Measurements from ENCODE around the gene ACTR1A. TPM values are rescaled to one million over a fixed set of nuclear protein-coding genes. Genes with fewer than 3 reads are reported as not detected.

The ACTR1A gene
- total and polyA plus RNA-seq, 2 donors (not counting 1 experiment from before 2014, with no cell fraction given): 38.3 to 58.3 TPM

DNA sequence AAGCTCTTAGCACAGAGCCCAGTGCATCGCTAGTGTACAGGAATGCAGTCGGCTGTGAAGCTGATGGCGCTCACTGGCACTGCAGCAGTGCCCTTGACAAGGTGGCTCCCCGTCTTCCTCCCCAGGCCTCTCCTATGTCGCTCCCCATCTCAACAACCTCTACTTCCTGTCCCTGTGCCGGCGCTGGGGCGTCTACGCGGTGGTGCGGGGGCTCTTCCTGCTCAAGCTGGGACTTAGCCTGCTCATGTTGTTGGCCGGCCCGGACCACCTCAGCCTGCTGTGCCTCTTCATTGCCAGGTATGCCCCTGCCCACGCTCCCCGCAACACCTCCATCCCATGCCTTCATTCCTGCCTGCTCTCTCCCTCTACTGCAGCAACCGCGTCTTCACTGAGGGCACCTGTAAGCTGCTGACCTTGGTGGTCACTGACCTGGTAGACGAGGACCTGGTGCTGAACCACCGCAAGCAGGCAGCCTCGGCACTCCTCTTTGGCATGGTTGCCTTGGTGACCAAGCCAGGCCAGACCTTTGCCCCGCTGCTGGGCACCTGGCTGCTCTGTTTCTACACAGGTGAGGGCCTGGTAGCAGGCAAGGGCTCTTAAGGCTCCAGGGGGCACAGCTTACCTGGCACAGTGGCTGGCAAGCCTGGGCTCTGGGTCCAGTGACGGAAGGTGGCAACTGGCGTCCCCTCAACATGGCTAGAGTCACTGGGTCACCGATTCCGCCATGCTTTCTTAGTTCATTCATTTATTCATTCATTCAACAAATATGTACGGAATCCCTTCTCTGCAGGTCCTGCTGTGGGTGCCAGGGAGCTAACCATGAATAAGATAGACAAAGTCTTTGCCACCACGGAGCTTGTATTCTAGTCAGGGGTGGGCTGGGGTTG is 28.8 kb downstream of the ACTR1A start:
- WGBS (ENCODE audit: insufficient coverage): 84% methylated on average over 26 of the region's 27 CpGs
- Histone ChIP-seq H2AFZ (ENCODE audit: insufficient read depth, low read depth, low read length, poor library complexity, severe bottlenecking) (no peak overlapping the region), H4K20me1 (ENCODE audit: control insufficient read depth, insufficient read depth, low read length, poor library complexity, severe bottlenecking) (no peaks in the 10 kb centered on the region), H3K27ac (ENCODE audit: low read length in 2 of 2) (no peak overlapping the region), H3K36me3 (replicated peaks in 1 of 2; ENCODE audit: control extremely low read depth in 1 of 2, control insufficient read depth in 1 of 2, extremely low read depth in 1 of 2, insufficient read depth in 2 of 2, low read length in 1 of 2) (no peaks in the 10 kb centered on the region), H3K4me1 (ENCODE audit: control insufficient read depth in 2 of 2, insufficient read depth in 2 of 2, low read length in 2 of 2) (peaks cover 0 to 1% of the 10 kb centered on the region in 2 donors), H3K4me2 (replicated peaks; ENCODE audit: low read depth, low read length, poor library complexity, severe bottlenecking) (no peak overlapping the region), H3K79me2 (ENCODE audit: control insufficient read depth, insufficient read depth, low read length) (no peaks in the 10 kb centered on the region), H3K27me3 (replicated peaks in 1 of 4; ENCODE audit: control extremely low read depth in 1 of 4, control insufficient read depth in 3 of 4, insufficient read depth in 4 of 4, low read length in 3 of 4) (no peaks in the 10 kb centered on the region), H3K4me3 (ENCODE audit: control extremely low read depth in 1 of 5, extremely low read depth in 1 of 5, insufficient read depth in 1 of 5, low read depth in 2 of 5, low read length in 4 of 5) (no peak overlapping the region), H3K9ac (ENCODE audit: low read length) (no peak overlapping the region), H3K9me3 (ENCODE audit: control extremely low read depth in 1 of 3, control insufficient read depth in 2 of 3, insufficient read depth in 1 of 3, low read length in 2 of 3) (no peaks in the 10 kb centered on the region)
- DNase-seq: no peak
- intact Hi-C loops (cut with micrococcal nuclease): no loop called here
- ChIA-PET POLR2A (no interaction called here), CTCF (interaction anchor here (0.5 to 1.4 kb wide), 2 partner anchors 12 to 368 kb away, joined by 3 read pairs; no protein-coding TSS in a partner anchor)
- no peaks in the 10 kb centered on the region for H3K9me3 Mint-ChIP-seq (ENCODE audit: insufficient read depth)
- H3K27me3 Mint-ChIP-seq: no peaks in the 10 kb centered on the region
- H3K27ac Mint-ChIP-seq: no peak overlapping the region
- H3K4me1 Mint-ChIP-seq: no peaks in the 10 kb centered on the region
- no peak for ATAC-seq (ENCODE audit: low read depth)
- H3K4me3 Mint-ChIP-seq: no peak overlapping the region
- TF ChIP-seq, protein P1, sequence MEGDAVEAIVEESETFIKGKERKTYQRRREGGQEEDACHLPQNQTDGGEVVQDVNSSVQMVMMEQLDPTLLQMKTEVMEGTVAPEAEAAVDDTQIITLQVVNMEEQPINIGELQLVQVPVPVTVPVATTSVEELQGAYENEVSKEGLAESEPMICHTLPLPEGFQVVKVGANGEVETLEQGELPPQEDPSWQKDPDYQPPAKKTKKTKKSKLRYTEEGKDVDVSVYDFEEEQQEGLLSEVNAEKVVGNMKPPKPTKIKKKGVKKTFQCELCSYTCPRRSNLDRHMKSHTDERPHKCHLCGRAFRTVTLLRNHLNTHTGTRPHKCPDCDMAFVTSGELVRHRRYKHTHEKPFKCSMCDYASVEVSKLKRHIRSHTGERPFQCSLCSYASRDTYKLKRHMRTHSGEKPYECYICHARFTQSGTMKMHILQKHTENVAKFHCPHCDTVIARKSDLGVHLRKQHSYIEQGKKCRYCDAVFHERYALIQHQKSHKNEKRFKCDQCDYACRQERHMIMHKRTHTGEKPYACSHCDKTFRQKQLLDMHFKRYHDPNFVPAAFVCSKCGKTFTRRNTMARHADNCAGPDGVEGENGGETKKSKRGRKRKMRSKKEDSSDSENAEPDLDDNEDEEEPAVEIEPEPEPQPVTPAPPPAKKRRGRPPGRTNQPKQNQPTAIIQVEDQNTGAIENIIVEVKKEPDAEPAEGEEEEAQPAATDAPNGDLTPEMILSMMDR (IDR thresholded peaks at IDR 0.05): no peak
- TF ChIP-seq EZH2 (IDR thresholded peaks at IDR 0.05; ENCODE audit: borderline replicate concordance, insufficient read depth, low read depth, low read length, poor library complexity, severe bottlenecking): no peak
